Endothelial cell of umbilical vein (primary cell): ENCODE data around the gene BCL2. TPM values are rescaled to one million over a fixed set of nuclear protein-coding genes. Genes with fewer than 3 reads are reported as not detected.

ENCODE experiments used
- BruUV-seq: library from RNA; stranded (reverse); fragments of 400-500 nt; replicated peaks from 2 replicates; lab custom pipeline; 2021; lab: Mats Ljungman, UMichigan
- CTCF ChIA-PET: fragments of 300-600, 350-600 bp; sonication (Branson Sonifier 250); formaldehyde crosslinking; loops from one replicate; lab custom pipeline; 2021; ENCODE audit warnings: antibody characterized with exemption, inconsistent platforms; lab: Charles Lee
- POLR2A ChIA-PET: fragments of 300-600, 350-600 bp; sonication (Branson Sonifier 250); formaldehyde crosslinking; loops from one replicate; lab custom pipeline; 2021; ENCODE audit warnings: antibody characterized with exemption, inconsistent platforms; lab: Charles Lee
- DNase-seq: peaks from one replicate; pipeline ENCODE4 v3.0.0-alpha.2; 2011; ENCODE audit warnings: low read depth, low spot score
- FAIRE-seq: peaks from 2 replicates; lab custom pipeline; 2011; peaks lifted over from hg19 to GRCh38; lab: Jason Lieb, UNC
- H2AFZ ChIP-seq: 2 replicates; pipeline ENCODE4 v1.6.0; 2012; ENCODE audit warnings: low read depth, low read length, control low read depth, inconsistent platforms
- H3K27ac ChIP-seq: 2 replicates; pipeline ENCODE4 v1.5.1; 2011; ENCODE audit warnings: low read depth, mild to moderate bottlenecking, control low read depth, low read length, moderate library complexity; ENCODE audit not compliant: insufficient read depth
- H3K27me3 ChIP-seq, 2 experiments: 2 replicates each; pipeline versions ENCODE4 v1.6.0 to v1.6.1; 2011; ENCODE audit warnings: low read length in 2 of 2, mixed read lengths in 1 of 2; ENCODE audit not compliant: control insufficient read depth in 2 of 2, insufficient read depth in 2 of 2
- H3K36me3 ChIP-seq, 2 experiments: 2 replicates in 1 of 2; 3 replicates in 1 of 2; pipeline ENCODE4 v1.5.1; 2011; ENCODE audit warnings: low read length in 2 of 2, mild to moderate bottlenecking in 1 of 2, moderate library complexity in 1 of 2; ENCODE audit not compliant: control insufficient read depth in 2 of 2, insufficient read depth in 2 of 2; ENCODE audit errors: extremely low read depth in 1 of 2
- H3K4me1 ChIP-seq: 3 replicates; pipeline ENCODE4 v1.5.1; 2011; ENCODE audit warnings: mild to moderate bottlenecking, low read length; ENCODE audit not compliant: control insufficient read depth, insufficient read depth; ENCODE audit errors: extremely low read depth
- H3K4me2 ChIP-seq: 2 replicates; pipeline ENCODE4 v1.6.1; 2011; ENCODE audit warnings: low read length, control low read depth, mixed read lengths; ENCODE audit not compliant: insufficient read depth
- H3K4me3 ChIP-seq, 3 experiments: fragments of 200-600 bp in 1 of 3; sonication (generic), shearing (Covaris generic) in 1 of 3; replicated peaks in 1 of 3; 2 replicates each; pipeline ENCODE4 v1.5.1; 2011 to 2016; ENCODE audit warnings: control low read depth in 3 of 3, low read length in 3 of 3, mild to moderate bottlenecking in 2 of 3, inconsistent platforms in 1 of 3, low read depth in 1 of 3, moderate library complexity in 1 of 3; ENCODE audit not compliant: insufficient read depth in 1 of 3
- H3K79me2 ChIP-seq: 2 replicates; pipeline ENCODE4 v1.6.0; 2012; ENCODE audit warnings: low read length, inconsistent platforms; ENCODE audit not compliant: control insufficient read depth, insufficient read depth
- H3K9ac ChIP-seq: replicated peaks from 2 replicates; pipeline ENCODE3; 2011; ENCODE audit warnings: low read length, control low read depth; ENCODE audit not compliant: insufficient read depth; ENCODE audit errors: extremely low read depth
- H3K9me1 ChIP-seq: replicated peaks from 3 replicates; pipeline ENCODE4 v1.6.0; 2011; ENCODE audit warnings: mild to moderate bottlenecking, low read length; ENCODE audit not compliant: control insufficient read depth, insufficient read depth; ENCODE audit errors: extremely low read depth
- H3K9me3 ChIP-seq: replicated peaks from 2 replicates; pipeline ENCODE4 v1.5.1; 2012; ENCODE audit warnings: low read length, inconsistent platforms; ENCODE audit not compliant: control insufficient read depth, insufficient read depth
- H4K20me1 ChIP-seq: replicated peaks from 2 replicates; pipeline ENCODE3; 2011; ENCODE audit warnings: mild to moderate bottlenecking, low read length; ENCODE audit not compliant: control insufficient read depth, insufficient read depth; ENCODE audit errors: extremely low read depth
- EZH2 ChIP-seq: IDR thresholded peaks from 2 replicates; pipeline ENCODE4 v1.6.1; 2012; ENCODE audit warnings: borderline replicate concordance, low read depth, mild to moderate bottlenecking, moderate library complexity, low read length, inconsistent platforms; ENCODE audit not compliant: severe bottlenecking
- FOS ChIP-seq: IDR thresholded peaks from 2 replicates; pipeline ENCODE4 v1.6.1; 2011; ENCODE audit warnings: mild to moderate bottlenecking, low read length, moderate library complexity, borderline replicate concordance; ENCODE audit not compliant: insufficient read depth
- GATA2 ChIP-seq: IDR thresholded peaks from 2 replicates; pipeline ENCODE4 v1.7.0; 2011; ENCODE audit warnings: low read depth, mild to moderate bottlenecking, moderate library complexity, mixed read lengths, low read length; ENCODE audit not compliant: insufficient read length, insufficient read depth
- JUN ChIP-seq: IDR thresholded peaks from 2 replicates; pipeline ENCODE4 v1.6.1; 2011; ENCODE audit warnings: borderline replicate concordance, low read depth; ENCODE audit not compliant: insufficient read length, insufficient read depth
- MYC ChIP-seq: IDR thresholded peaks from one replicate; pipeline ENCODE4 v1.6.1; 2011; ENCODE audit warnings: mild to moderate bottlenecking, low read depth, low read length
- POLR2A ChIP-seq: IDR thresholded peaks from 2 replicates; pipeline ENCODE4 v1.6.1; 2012; ENCODE audit warnings: low read depth, mild to moderate bottlenecking, control low read depth, low read length
- POLR2AphosphoS5 ChIP-seq: IDR thresholded peaks from 2 replicates; pipeline ENCODE4 v1.6.1; 2012; ENCODE audit warnings: low read depth, mild to moderate bottlenecking, control low read depth, low read length, moderate library complexity; ENCODE audit not compliant: insufficient read depth
- dilution Hi-C: fragments of 300-500 bp; cut with MboI; formaldehyde crosslinking; loops from one replicate; pipeline ENCODE4 v1.15.0; 2019; ENCODE audit warnings: low sequenced_read_pairs; ENCODE audit not compliant: extremely low pct_ligation_motif_present
- intact Hi-C: fragments of 100-400 bp; cut with micrococcal nuclease; formaldehyde crosslinking; loops from one replicate; pipeline ENCODE4 v1.10.0; 2022
- polyA plus RNA-seq, 4 experiments: library from polyadenylated mRNA; depleted of rRNA in 3 of 4; stranded (reverse) in 3 of 4; unstranded in 1 of 4; fragments of >200 nt; gene quantifications; 2 replicates each; pipeline versions ENCODE4 v1.2.1 to v1.2.3, GENCODE V29; 2011 to 2012; ENCODE audit warnings: missing spikeins in 1 of 4
- total RNA-seq: library from RNA; stranded (reverse); gene quantifications from 2 replicates; pipeline ENCODE4 v1.2.3, GENCODE V29; 2021
- TF ChIP-seq, protein P1 (sequence below), 2 donors: IDR thresholded peaks; 1 replicate in 1 of 2; 2 replicates in 1 of 2; pipeline ENCODE4 v1.5.1; 2011; ENCODE audit warnings: low read length in 2 of 2, mild to moderate bottlenecking in 2 of 2, moderate library complexity in 2 of 2, control low read depth in 1 of 2, inconsistent platforms in 1 of 2, low read depth in 1 of 2; ENCODE audit not compliant: insufficient read depth in 1 of 2; ENCODE audit errors: extremely low read depth in 1 of 2
- TF ChIP-seq, protein P2 (sequence below): IDR thresholded peaks from 2 replicates; pipeline ENCODE4 v1.6.1; 2011; ENCODE audit not compliant: insufficient read depth, insufficient read length

BCL2 gene
- total and polyA plus RNA-seq, 2 donors (not counting 3 experiments of a cell fraction or from before 2014, with no cell fraction given): 0.35 to 5.0 TPM

DNA sequence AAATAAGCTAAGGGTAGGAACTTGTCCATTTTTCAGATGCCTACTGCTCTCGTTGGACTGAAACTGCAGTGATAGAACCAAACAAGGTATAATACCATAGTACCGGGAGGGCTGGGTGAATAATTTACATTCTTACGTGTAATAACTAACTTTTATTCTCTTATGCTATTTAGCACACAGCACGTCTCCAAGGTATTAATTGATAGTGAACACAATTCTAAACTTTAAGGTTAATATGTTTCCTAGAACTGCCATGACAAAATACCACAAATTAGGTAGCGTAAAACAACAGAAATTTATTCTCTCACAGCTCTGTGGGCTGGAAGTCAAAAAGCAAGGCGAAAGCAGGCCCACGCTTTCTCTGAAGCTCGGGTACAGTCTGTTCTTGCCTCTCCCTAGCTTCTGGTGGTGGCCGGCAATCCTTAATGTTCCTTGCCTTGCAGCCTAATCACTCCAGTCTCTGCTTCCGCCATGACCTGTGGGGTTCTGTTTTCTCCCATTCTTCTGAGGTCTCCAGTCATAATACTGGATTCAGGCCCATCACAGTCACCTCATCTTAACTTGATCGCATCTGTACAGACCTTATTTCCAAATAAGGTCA, 5.6 kb upstream of the BCL2 start:
- BruUV-seq: no TSS peak
- Histone ChIP-seq H3K9me1 (no peaks in the 10 kb centered on the region), H3K79me2 (no peaks in the 10 kb centered on the region), H3K4me2 (no peak overlapping the region), H3K4me1 (peaks cover 11% of the 10 kb centered on the region), H3K27ac (no peak overlapping the region), H4K20me1 (no peaks in the 10 kb centered on the region), H3K4me3 (no peak overlapping the region), H3K27me3 (no peaks in the 10 kb centered on the region), H3K9me3 (no peaks in the 10 kb centered on the region), H3K36me3 (peaks cover 0 to 3% of the 10 kb centered on the region in 2 experiments), H2AFZ (no peak overlapping the region), H3K9ac (no peak overlapping the region)
- POLR2A ChIA-PET: no interaction called here
- CTCF ChIA-PET: interaction anchor here (0.7 to 6.9 kb wide), 7 partner anchors 11 to 309 kb away, joined by 3 to 176 read pairs (median 4); no protein-coding TSS in a partner anchor
- dilution Hi-C loops: no loop called here
- intact Hi-C loops: no loop called here
- FAIRE-seq (no peak), DNase-seq (no peak)
- TF ChIP-seq MYC (no peak), FOS (no peak), EZH2 (no peak), POLR2A (no peak), POLR2AphosphoS5 (no peak), GATA2 (no peak), JUN (no peak)
- TF ChIP-seq, protein P1, sequence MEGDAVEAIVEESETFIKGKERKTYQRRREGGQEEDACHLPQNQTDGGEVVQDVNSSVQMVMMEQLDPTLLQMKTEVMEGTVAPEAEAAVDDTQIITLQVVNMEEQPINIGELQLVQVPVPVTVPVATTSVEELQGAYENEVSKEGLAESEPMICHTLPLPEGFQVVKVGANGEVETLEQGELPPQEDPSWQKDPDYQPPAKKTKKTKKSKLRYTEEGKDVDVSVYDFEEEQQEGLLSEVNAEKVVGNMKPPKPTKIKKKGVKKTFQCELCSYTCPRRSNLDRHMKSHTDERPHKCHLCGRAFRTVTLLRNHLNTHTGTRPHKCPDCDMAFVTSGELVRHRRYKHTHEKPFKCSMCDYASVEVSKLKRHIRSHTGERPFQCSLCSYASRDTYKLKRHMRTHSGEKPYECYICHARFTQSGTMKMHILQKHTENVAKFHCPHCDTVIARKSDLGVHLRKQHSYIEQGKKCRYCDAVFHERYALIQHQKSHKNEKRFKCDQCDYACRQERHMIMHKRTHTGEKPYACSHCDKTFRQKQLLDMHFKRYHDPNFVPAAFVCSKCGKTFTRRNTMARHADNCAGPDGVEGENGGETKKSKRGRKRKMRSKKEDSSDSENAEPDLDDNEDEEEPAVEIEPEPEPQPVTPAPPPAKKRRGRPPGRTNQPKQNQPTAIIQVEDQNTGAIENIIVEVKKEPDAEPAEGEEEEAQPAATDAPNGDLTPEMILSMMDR (IDR thresholded peaks at IDR 0.05; ENCODE audit: extremely low read depth in 1 of 2, insufficient read depth in 1 of 2, low read depth in 1 of 2, low read length in 2 of 2): no peak
- TF ChIP-seq, protein P2, sequence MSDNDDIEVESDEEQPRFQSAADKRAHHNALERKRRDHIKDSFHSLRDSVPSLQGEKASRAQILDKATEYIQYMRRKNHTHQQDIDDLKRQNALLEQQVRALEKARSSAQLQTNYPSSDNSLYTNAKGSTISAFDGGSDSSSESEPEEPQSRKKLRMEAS: no peak
